Fibroblast of villous mesenchyme (primary cell): Measurements from ENCODE around the gene ADH1A. TPM values are rescaled to one million over a fixed set of nuclear protein-coding genes. Genes with fewer than 3 reads are reported as not detected.

Source experiments
- DNase-seq: peaks from one replicate; pipeline ENCODE4 v3.0.0-alpha.2; 2010; ENCODE audit warnings: low read depth
- H3K4me3 ChIP-seq: 2 replicates; pipeline ENCODE4 v1.5.1; 2011; ENCODE audit warnings: low read depth, mild to moderate bottlenecking, low read length
- CTCF ChIP-seq: IDR thresholded peaks from 2 replicates; pipeline ENCODE4 v1.5.1; 2012; ENCODE audit warnings: low read depth, mild to moderate bottlenecking, low read length; ENCODE audit not compliant: insufficient read depth
- total RNA-seq: library from RNA; depleted of rRNA; stranded (reverse); fragments of >200 nt; gene quantifications from 2 replicates; pipeline ENCODE4 v1.2.3, GENCODE V29; 2012

The ADH1A gene
- total RNA-seq, 1 donor = not detected

- DNase-seq = no peak
- no peak overlapping the region for H3K4me3 ChIP-seq
- TF ChIP-seq CTCF = no peak
Observed at GRCh38 chr4:99282731-99283130, 8.1 kb downstream of the ADH1A start.

GRCh38 chr4:99281261-99281660 lies 9.5 kb downstream of the ADH1A start:
- no peak for DNase-seq
- H3K4me3 ChIP-seq = no peak overlapping the region

GRCh38 chr4:99276417-99276816 lies 14.4 kb downstream of the ADH1A start:
- no peak overlapping the region for H3K4me3 ChIP-seq
- no peak for DNase-seq
- TF ChIP-seq CTCF = no peak

More at GRCh38 chr4:99281261-99281660, 9.5 kb downstream of the ADH1A start:
- no peak for TF ChIP-seq CTCF

- DNase-seq = no peak
- TF ChIP-seq CTCF = no peak
- no peak overlapping the region for H3K4me3 ChIP-seq
Observed at GRCh38 chr4:99275885-99276284, 14.9 kb downstream of the ADH1A start.

GRCh38 chr4:99275050-99275449 lies 15.7 kb downstream of the ADH1A start:
- TF ChIP-seq CTCF = no peak
- no peak for DNase-seq
- no peak overlapping the region for H3K4me3 ChIP-seq

GRCh38 chr4:99273704-99274103 lies 17.1 kb downstream of the ADH1A start:
- H3K4me3 ChIP-seq = no peak overlapping the region
- no peak for TF ChIP-seq CTCF
- DNase-seq = no peak

GRCh38 chr4:99264927-99265326 lies 25.9 kb downstream of the ADH1A start:
- TF ChIP-seq CTCF = no peak
- H3K4me3 ChIP-seq = no peak overlapping the region
- peak; percentile 27 for DNase-seq
